ENCODE measurements around the gene RNLS.

RNLS gene

DNA sequence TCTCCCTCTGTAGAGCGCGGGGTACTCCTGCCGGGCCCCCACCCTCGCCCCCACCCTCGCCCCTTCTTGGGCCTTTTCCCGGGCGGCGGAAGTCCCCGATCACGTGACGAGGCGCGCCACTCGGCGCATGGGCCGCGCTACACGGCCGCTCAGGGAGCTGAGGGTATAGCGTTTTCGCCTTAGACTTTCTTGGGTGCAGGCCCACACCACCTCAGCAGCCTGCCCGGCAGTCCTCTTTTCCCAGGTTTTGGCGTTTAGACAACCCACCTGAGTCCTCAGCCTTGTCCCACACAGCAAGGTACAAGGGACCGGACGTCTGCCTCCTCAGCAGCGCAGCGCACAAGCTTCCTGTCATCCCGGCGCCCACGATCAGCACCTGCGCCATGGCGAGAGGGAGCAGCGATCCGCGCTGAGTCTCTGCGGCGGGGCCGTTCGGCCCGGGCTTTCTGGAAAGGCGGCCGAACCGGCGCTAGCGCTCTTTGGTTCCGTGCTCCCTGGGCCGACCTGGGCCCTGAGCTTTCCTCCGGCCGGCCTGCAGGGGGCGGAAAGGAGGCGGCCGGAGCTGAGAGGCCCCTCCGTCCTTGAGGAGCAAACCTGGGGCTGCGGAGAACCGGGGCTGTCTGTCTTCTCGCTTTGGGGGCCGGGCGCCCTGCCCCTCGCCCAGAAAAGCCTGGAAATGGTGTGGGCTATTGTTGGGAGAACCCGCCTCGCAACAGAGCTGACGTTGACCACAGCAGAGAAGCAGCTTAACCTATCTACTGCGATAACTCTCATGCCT lies at the start of gene RNLS:
RNLS (minus strand) TSS at position 513 of the 778 bp plus-strand sequence.
- no peak for DNase-seq

DNA sequence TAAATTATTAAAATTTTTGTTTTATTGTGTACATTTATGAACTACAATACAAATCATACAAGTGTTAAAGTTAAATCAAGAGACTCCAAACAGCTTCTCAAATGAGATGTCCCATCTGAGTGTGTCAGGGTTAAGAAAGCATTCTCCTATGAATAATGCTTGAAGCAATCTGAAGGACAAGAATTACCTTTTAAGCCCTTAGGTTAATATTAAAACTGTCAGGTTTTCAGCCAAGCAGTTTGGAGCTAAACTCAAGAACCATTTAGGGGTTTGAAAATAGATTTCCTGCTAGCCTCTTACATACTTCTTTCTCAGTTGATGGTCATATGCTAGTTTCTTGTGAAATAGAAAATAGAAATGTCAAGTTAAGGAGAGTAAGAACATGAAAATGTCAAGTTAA lies 41.7 kb upstream of the RNLS start:
- no peak for DNase-seq

DNA sequence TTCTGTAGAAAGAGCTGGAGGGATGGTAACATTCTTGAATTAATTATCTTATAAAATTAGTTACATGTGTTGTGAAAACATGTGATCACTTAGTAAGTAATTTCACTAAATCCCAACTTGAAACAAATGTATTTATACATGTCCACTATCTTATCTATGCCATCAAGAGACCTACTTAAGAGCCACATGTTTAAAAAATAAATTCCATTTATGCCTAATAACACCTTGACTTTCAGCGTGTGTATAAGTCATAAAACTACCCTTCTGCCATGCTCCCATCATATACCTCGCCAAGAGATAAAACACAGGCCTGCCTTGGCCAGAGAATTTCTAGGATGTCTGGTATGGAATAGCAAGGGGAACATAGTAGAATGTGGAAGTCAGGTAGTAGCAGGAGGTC lies 40.7 kb upstream of the RNLS start:
- DNase-seq = no peak

DNA sequence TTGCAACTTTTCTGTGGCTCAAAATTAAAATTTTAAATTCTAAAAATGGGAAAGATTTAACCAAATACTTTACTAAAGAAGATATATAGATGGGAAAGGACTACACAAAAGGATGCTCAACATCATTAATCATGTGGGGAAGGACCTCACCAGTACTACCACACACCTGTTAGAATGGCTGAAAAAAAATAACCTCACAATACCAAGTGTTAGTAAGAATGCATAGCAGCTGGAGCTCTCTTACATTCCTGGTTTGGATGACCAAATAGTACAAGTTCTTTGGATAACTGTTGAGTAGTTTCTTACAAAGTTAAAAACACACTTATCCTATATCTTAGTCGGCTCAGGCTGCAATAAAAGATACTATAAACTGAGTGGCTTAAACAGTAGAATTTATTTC lies 37.3 kb upstream of the RNLS start:
- DNase-seq = no peak

DNA sequence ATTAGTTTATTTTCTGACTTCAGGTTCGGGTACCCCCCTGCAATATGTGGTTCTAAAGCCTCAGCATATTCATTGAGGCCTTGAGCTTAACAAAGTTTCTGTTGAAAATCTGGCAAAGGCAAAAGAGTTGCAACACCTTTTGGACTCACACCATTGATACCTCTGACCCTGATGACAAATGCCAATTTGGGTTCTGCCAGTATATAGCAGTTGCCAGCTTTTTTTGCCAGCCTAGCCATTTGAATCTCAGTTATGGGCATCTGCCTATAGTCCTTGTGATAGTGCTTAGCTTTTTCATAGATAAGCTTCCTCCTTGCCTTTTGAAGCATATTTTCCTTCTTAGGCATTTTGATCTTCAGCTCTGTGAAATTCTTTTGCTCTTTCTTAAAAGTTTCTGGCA lies 35.4 kb upstream of the RNLS start:
- DNase-seq = no peak

DNA sequence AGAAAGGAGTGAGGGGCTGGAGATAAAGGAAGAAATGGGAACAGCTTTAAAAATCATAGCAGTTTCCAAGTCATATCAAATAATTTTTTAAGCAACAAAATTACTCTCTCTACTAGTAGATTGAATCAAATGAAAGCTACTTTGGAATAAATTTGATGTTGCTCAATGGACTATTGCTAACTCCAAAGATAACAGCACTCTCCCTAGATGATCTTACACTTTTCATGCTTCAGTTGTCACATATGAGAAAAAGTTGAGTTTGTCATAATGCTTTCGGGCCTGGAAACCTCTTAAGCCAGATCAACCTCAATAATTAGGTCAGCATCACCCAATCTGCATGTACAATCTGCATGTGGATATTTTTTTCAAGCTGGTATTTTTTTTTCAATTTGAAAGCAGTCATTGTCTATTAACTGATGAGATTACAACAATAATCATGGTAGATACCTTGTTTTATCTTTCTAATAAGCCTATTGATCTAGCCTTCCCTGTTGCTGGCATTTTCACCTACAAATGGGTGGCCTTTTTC lies 34.7 kb upstream of the RNLS start:
- no peak for DNase-seq

DNA sequence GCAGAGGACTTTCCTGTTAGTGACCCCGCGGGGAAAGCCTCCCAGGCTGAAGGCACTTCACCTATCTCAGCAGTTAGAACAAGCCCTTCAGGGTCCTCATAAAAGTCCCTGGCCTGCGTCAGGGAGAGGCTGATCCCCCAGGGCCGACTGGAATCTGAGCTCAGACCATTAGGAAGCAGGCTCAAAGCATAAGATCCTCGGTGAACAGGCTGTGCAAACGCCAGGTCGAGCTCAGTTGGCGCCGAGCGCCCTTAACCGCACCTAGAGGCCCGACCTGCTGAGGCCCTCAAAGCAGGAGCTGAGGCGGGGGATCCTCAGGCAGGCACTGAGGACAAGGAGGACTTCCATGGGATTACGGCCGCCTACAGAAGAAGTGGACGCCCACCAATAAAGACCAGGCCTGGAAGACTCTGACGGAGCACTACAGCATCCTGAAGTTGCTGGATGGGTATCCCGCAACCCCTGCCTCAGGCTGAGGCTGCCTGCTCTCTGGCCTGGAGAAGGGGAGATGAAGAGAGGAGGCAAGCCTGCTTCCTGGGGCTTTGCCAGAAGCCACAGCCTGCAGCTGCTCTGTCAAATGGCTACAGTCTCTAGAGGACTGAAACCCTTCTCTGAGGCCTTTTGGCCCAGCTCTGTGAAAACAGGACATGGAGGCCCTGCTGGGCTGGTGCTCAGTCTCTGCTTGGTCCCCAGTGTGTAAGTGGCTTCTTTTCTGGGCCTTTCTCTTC lies 33.3 kb upstream of the RNLS start:
- DNase-seq = no peak

DNA sequence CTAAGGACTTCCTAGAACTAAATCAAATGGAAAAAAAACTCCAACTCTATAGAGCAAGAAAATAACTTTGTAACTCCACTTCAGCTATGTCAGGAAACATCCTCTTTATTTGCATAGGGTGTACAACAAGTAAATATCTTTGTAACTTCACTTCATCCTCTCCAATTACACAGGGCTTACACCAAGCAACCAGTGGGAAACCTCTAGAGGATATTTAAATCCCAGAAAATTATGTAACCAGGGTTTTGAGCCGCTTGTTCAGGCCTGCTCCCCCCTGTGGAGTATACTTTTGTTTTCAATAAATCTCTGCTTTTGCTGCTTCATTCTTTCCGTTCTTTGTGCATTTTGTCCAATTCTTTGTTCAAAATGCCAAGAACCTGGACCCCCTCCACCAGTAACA lies 25.7 kb upstream of the RNLS start:
- DNase-seq = no peak

DNA sequence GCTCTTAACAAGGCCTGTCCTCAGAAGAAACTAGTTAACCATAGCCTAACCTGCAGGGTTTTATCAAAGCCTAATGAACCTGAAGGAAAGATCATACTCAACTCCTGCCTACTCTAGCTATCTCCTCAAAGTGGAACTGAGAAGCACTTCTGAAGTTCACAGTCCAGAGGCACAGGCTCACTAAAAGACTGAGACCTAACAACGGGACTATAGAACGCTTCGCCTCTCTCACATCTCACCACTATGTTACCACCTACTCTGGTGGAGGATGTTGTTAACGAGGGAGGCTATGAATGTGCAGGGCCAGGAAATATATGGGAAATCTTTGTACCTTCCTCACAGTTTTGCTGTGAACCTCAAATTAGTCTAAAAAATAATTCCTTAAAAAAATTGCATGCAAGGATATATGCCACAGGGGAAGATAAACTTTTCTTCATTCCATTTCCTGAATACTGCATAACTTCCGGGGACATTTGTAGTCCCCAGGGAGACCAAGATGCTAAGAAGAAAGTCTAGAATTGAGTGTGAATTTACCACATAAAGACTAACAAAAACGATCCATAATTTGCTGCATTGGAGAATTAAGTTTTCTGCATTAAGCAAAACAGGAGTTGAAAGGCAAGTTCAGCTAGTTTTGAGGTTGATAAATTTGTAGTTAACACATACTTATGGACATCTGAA lies 25.1 kb upstream of the RNLS start:
- no peak for DNase-seq

DNA sequence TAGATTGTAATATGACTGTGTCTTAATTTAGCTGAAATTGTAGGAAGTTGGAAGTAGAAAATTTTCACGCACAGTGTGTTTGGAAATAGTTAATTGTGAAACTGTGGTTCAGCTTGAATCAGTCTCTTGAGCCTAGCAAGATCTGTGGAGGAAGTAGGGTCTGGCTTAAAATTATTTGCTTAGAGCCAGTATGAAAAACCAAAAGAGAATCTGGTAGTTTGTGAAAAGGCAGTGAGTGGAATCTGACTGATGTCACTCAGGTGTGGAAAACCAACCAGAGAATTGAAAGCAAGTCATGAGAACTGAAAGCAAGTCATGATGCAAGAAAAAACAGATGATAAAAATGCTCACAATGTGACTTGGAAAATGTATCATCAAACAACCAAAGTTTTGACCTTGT lies 14.9 kb upstream of the RNLS start:
- no peak for DNase-seq

DNA sequence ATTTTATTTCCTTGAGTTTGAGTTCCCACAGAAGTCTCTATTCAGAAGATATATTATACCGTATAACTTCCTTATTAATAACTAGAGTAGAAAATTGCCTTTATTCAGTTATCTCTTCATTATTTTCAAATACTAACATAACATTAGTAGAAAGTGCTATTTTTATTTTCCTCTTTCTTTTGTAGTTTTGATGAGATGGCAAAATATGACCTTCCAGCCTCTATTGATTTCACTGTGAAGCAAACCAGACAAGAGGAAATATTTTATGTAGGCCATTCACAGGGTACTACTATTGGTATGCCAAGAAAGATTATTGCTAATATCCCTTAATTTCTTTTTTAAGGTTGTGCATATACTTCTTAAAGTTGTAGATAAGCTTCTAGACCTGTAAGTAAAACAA lies 11.4 kb upstream of the RNLS start:
- no peak for DNase-seq

DNA sequence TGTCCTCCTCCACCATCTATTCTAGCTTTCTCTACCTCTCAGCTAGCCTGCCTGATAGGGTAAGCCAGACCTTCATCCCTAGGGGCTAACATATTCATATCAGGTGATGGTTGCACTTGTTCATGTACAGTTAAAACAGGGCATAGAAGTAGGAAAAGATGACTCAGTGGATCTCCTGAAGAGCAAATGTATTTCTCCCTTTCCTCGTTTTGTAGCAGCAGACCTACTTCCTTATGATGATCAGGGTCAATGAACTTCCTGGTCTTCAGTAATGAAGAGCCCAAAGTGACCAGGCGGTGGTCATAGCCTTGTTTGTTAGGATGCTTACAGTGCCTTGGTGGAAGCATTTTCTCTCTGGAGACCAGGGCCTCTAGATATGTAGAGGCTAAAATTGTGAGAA lies 9.8 kb upstream of the RNLS start:
- DNase-seq = no peak

DNA sequence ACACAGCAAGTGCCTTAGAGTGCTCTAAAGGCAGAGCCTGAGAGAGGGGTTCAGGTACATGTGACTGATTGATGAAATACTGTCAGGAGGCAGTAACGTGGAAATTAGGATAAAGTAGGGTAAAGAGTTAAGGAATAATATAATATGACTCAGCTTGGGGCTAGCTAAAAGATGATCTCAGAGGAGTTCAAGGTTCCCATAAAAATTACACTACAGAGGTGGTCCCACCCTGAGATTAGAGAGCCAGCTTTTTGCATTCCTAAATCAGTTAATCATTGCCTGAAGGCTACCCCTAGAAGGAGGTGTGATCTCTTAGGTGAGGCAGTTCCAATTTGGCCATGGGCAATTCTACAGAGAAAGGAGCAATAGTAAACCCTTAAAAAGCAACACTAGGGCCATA lies 9.3 kb upstream of the RNLS start:
- no peak for DNase-seq

DNA sequence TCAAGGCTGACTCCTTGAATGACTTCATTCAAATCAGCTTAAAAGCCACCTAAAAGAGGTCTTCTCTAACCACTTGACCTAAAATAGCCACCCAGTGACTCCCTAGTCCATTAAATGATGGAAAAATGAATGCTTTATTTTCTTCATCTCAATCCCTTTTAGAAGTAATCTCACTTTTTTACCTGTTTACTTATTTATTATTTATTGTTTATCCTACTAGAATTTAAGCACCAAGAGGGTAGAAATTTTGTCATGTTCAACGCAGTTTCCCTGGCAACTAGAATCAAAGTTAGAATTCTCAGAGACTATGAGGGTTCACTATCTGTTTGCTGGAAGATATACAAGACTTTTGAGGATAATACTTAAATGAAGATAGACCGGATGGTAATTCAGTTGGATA lies 3.3 kb upstream of the RNLS start, which contains the start of gene LIPJ:
LIPJ (plus strand) TSS at position 301 of the 400 bp plus-strand sequence. CDS start 3,926 bp downstream, outside the sequence.
- no peak for DNase-seq

DNA sequence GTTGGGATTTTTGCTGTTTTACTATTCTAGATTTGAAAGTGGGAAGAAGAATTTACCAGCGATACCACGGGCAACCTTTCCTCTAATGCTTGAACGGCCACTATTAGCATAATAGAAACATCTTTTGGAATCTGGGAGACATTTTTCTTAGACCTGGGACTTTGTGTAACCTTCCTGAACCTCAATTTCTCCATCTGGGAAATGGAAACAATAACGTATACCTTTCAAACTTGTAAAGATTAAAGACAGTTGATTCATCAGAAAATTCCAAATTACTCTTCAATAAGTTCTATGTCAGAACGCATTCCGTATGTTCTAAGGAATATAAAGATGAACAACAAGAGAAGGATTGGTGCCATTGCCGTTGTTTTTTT lies 453 bp upstream of the RNLS start:
- DNase-seq = no peak

DNA sequence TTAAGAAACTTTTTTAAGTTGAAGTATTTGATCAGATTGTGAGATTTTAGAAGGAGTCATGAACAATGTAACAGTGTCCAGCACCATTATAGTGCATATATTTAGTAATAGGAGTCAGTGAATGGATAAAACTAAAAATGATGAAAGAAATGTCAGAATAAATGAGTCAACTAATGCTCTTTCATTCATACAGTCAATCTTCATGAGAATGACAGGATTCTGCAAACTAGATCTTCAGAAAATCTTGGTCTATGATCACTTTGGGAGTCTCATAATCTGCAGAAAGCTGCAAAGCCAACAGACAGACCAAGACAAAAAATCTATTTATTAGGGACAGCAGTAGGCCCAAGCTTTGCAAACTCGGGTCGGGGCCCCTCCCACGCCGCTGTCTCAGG lies 710 bp downstream of the RNLS start:
- no peak for DNase-seq

DNA sequence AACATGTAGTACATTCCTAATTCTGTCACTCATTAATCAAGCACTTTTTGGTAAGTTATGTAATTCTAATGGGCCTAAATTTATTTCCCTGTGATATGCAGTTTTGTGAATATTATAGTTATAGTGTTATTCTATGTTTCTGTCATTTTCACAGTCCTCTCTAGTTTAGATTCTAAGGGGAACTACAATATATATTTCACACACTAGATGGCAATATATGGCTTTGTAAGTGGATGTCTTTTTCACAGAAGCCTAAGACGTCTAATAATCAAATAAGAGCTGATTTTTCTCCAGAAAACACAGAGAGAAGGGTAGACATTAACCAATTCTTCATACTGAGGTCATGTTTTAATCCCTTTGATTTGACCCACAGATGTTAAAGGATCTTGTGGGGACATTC lies 18.0 kb downstream of the RNLS start:
- DNase-seq = peak; percentile 3

DNA sequence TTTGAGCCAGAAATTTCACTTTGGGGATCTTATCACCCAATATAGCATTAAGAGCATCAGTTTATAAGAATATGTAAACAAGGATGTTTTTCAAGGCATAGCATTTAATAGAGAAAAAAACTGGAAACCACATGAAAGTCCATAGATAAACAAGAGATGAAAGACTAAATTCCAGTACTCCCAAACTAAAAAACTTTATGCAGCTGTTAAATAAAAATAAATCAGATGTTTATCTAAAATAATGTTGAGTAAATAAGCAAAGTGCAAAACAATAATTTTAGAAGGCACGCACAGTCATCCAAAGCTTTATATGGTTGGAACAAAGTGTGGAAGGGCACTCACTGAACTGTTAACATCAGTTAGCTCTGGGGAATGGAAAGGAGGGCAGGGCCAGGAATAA lies 21.0 kb downstream of the RNLS start:
- DNase-seq = no peak

DNA sequence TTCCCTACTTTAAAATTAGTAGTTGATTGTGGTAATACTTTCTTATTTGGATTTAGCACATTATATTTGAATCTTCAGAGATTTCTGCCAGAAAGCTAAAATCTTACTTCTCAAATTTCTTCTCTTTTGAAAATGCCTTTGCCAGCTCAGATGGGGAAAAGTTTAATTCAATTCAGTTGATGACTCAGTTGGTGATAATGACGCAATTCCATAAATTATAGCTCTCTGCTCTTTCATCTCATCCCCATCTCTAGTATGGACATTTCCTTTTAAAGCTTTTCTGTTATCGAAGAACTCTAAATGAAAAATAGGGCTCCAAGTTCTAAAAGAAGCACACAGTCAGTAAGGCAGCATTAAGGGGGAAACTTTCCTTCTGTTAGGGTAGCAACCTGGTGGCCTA lies 25.5 kb downstream of the RNLS start:
- no peak for DNase-seq

DNA sequence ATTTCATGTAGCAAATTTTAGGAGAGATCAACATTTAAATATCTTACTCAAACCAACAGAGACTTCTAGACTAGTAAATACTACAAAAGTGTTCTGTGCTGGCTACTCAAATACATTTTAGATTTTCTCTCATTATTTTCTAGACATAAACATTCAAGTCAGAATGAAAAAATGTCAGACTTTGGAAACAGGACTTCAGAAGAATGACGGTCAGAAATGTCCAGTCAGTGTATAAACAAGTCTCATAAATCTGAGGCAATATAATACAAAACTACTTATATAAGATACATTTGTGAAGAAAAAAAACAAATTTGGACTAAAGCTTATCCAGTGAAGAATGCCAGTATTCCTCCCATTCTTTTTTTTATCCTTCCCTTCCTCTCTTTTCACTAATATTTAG lies 25.9 kb downstream of the RNLS start:
- no peak for DNase-seq

DNA sequence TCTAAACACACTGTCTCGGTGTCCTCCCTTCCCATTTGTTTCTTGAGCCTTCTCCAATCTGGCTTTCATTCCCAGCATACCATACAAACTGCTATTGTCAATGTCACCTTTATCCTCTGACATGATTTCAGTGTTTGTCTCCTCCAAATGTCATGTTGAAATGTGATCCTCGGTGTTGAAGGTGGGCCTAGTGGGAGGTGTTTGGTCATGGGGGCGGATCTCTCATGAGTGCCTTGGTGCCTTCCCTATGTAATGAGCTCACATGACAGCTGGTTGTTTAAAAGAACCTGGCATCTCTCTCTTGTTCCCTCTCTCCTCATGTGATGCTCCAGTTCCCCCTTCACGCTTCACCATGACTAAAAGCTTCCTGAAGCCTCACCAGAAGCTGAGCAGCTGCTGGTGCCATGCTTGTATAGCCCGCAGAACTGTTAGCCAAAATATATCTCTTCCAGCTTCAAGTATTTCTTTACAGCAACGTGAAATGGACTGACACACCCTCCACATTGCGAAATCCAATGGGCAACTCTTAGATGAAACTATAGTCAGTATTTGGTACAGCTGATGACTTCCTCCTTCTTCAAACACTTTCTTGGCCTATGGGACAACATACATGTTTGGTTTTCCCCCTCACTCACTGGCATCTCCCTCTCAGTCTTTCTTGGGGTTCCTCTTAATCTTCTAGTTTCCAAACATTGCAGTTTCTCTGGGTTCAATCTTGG lies 27.8 kb downstream of the RNLS start:
- no peak for DNase-seq

DNA sequence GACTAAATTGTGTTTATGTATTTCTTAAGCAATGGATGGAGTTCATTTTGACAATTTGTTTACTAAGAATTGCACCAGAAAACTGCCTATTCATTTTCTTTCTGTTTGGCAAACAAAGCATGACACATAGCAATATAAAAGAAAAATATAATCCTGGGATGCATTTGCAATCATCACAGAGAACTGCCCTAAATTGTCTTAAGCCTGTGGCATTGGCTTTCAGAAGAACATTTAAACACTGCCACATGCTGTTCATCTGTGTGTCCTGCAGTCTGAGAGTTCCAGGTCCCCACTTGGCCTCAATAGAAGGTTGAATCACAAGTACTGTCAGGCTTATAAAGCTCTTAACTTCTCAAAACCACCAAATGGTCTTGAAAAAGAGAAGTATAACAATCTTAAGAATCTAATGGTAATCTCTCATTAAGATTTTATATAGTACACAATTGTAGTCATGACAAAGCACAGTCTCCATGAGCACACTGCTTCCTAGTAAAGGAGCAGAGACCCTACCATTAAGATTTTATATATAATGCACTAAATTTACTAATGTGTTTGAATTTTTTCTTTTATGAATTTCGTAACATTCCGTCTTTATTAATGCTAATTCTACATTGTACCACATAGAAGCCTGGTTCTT lies 29.9 kb downstream of the RNLS start:
- DNase-seq = peak; percentile 29

DNA sequence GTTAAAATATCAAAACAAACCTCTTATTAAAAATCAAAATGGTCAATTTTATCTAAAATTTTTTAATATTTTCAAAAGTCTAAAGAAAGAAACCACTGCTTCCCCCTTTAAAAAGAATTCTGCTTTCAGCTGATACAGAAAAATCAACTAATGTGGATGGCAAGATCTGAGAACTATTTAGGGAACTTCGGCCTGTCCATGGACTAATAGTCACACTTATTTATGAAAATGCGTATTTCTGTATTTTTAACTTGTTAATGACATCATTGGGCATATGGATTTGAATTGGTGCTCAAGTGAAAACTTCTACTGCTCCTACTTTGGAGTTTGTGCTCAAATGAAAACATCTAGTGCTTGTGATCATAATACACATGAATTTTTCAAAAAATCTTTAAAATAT lies 31.9 kb downstream of the RNLS start:
- DNase-seq = no peak

Data from DMS79 treated with DMSO at 0.1 percent for 48 hours (cell line).